Superior temporal gyrus (tissue), 1 donor: ENCODE data around the gene JKAMP.
"Not testable (repeated sequence)": the region's sequence is repeated elsewhere in the genome, so short reads cannot be mapped to it uniquely, and the experiment has no call there.

Experiments
- DNase-seq: peaks from one replicate; pipeline ENCODE4 v3.0.0-alpha.2; 2016; ENCODE audit errors: extremely low spot score

Gene JKAMP

GRCh38 chr14:59483819-59484638 lies at the start of gene JKAMP, which contains the start of gene L3HYPDH:
Gene JKAMP (plus strand): TSS chr14:59484517. CDS start chr14:59484590, 73 bp downstream.
Gene L3HYPDH (minus strand): TSS chr14:59484408. CDS start chr14:59484316, 92 bp downstream.
- peak; percentile 97 for DNase-seq

GRCh38 chr14:59435101-59435500 lies 49.2 kb upstream of the JKAMP start:
- DNase-seq: no peak

GRCh38 chr14:59435987-59436386 lies 48.3 kb upstream of the JKAMP start:
- no peak for DNase-seq

GRCh38 chr14:59438195-59438647 lies 46.1 kb upstream of the JKAMP start:
- no peak for DNase-seq

- no peak for DNase-seq
Measured at GRCh38 chr14:59439256-59439965, 44.9 kb upstream of the JKAMP start.

- DNase-seq: not testable (repeated sequence)
Measured at GRCh38 chr14:59448673-59449072, 35.6 kb upstream of the JKAMP start.

GRCh38 chr14:59450716-59451115 lies 33.6 kb upstream of the JKAMP start:
- DNase-seq: no peak

GRCh38 chr14:59451849-59452248 lies 32.5 kb upstream of the JKAMP start:
- no peak for DNase-seq

- no peak for DNase-seq
Measured at GRCh38 chr14:59454139-59454538, 30.2 kb upstream of the JKAMP start.

- no peak for DNase-seq
Measured at GRCh38 chr14:59455411-59455810, 28.9 kb upstream of the JKAMP start.

GRCh38 chr14:59458486-59458885 lies 25.8 kb upstream of the JKAMP start:
- no peak for DNase-seq

GRCh38 chr14:59460378-59460777 lies 23.9 kb upstream of the JKAMP start:
- DNase-seq: no peak

GRCh38 chr14:59461891-59462290 lies 22.4 kb upstream of the JKAMP start:
- no peak for DNase-seq

GRCh38 chr14:59463787-59464485 lies 20.4 kb upstream of the JKAMP start:
- no peak for DNase-seq

GRCh38 chr14:59464486-59465315 lies 19.6 kb upstream of the JKAMP start:
- DNase-seq: peak; percentile 31

GRCh38 chr14:59465316-59466135 lies 18.8 kb upstream of the JKAMP start, which contains the start of gene GPR135:
Gene GPR135 (minus strand): TSS chr14:59465380. CDS start chr14:59465226, 154 bp downstream.
- DNase-seq: peak; percentile 22

GRCh38 chr14:59474172-59474571 lies 10.1 kb upstream of the JKAMP start:
- DNase-seq: no peak

- DNase-seq: no peak
Measured at GRCh38 chr14:59475709-59476108, 8.6 kb upstream of the JKAMP start.

- DNase-seq: no peak
Measured at GRCh38 chr14:59478540-59478939, 5.8 kb upstream of the JKAMP start.

- no peak for DNase-seq
Measured at GRCh38 chr14:59480166-59480565, 4.2 kb upstream of the JKAMP start.
